ENCODE data around the gene TNIP2. TPM values are rescaled to one million over a fixed set of nuclear protein-coding genes. Genes with fewer than 3 reads are reported as not detected.

Gene TNIP2
- total and polyA plus RNA-seq, 2 of the 13 experiments (the other 11 are each of a cell fraction or from before 2014, with no cell fraction given) = 25.6 to 38.0 TPM

GRCh38 chr4:2761035-2761923 is 5.1 kb upstream of the TNIP2 start (continued):
- TF ChIP-seq TFE3 (CRISPR knock-in tag; IDR thresholded peaks at IDR 0.05) (no peak), ZNF326 (CRISPR knock-in tag; IDR thresholded peaks at IDR 0.05; ENCODE audit: borderline replicate concordance) (no peak), ZNF256 (CRISPR knock-in tag; conservative IDR thresholded peaks at IDR 0.05) (no peak), WIZ (CRISPR knock-in tag; IDR thresholded peaks at IDR 0.05) (no peak), PAWR (CRISPR knock-in tag; IDR thresholded peaks at IDR 0.05; ENCODE audit: borderline replicate concordance) (no peak), ZNF205 (CRISPR knock-in tag; IDR thresholded peaks at IDR 0.05) (peak; percentile 11; the same call in 1 of the 2 replicates), PRPF4 (IDR thresholded peaks at IDR 0.05; ENCODE audit: low read depth, low read length, poor library complexity, severe bottlenecking) (no peak), CBFB (CRISPR knock-in tag; IDR thresholded peaks at IDR 0.05) (no peak), KDM3A (CRISPR knock-in tag; IDR thresholded peaks at IDR 0.05; ENCODE audit: low read depth) (no peak; the same call in 1 of the 2 replicates), THAP8 (CRISPR knock-in tag; IDR thresholded peaks at IDR 0.05; ENCODE audit: borderline replicate concordance) (no peak), ZBTB26 (CRISPR knock-in tag; IDR thresholded peaks at IDR 0.05; ENCODE audit: borderline replicate concordance) (no peak), ZNF432 (CRISPR knock-in tag; IDR thresholded peaks at IDR 0.05; ENCODE audit: borderline replicate concordance) (no peak), FOXO1 (CRISPR knock-in tag; IDR thresholded peaks at IDR 0.05) (no peak), GATA4 (IDR thresholded peaks at IDR 0.05; ENCODE audit: borderline replicate concordance, low read depth) (no peak), RFX3 (CRISPR knock-in tag; IDR thresholded peaks at IDR 0.05) (no peak), NR2C2 (CRISPR knock-in tag; IDR thresholded peaks at IDR 0.05; ENCODE audit: borderline replicate concordance) (no peak), TRIM24 (CRISPR knock-in tag; IDR thresholded peaks at IDR 0.05) (no peak), SPEN (CRISPR knock-in tag; IDR thresholded peaks at IDR 0.05; ENCODE audit: low read depth) (peak; percentile 19; the same call in 1 of the 2 replicates), ZNF280B (CRISPR knock-in tag; IDR thresholded peaks at IDR 0.05; ENCODE audit: borderline replicate concordance) (no peak), DR1 (CRISPR knock-in tag; IDR thresholded peaks at IDR 0.05) (no peak), ATAD3A (CRISPR knock-in tag; IDR thresholded peaks at IDR 0.05) (no peak)
- TF ChIP-seq, protein P1, sequence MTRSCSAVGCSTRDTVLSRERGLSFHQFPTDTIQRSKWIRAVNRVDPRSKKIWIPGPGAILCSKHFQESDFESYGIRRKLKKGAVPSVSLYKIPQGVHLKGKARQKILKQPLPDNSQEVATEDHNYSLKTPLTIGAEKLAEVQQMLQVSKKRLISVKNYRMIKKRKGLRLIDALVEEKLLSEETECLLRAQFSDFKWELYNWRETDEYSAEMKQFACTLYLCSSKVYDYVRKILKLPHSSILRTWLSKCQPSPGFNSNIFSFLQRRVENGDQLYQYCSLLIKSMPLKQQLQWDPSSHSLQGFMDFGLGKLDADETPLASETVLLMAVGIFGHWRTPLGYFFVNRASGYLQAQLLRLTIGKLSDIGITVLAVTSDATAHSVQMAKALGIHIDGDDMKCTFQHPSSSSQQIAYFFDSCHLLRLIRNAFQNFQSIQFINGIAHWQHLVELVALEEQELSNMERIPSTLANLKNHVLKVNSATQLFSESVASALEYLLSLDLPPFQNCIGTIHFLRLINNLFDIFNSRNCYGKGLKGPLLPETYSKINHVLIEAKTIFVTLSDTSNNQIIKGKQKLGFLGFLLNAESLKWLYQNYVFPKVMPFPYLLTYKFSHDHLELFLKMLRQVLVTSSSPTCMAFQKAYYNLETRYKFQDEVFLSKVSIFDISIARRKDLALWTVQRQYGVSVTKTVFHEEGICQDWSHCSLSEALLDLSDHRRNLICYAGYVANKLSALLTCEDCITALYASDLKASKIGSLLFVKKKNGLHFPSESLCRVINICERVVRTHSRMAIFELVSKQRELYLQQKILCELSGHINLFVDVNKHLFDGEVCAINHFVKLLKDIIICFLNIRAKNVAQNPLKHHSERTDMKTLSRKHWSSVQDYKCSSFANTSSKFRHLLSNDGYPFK (CRISPR knock-in tag; IDR thresholded peaks at IDR 0.05; ENCODE audit: borderline replicate concordance) = peak; percentile 8; the same call in 1 of the 2 replicates
